Activated CD8-positive, alpha-beta memory T cell treated with anti-CD3 and anti-CD28 coated beads for 36 hours (primary cell): Measurements from ENCODE around the gene FRMPD1. TPM values are rescaled to one million over a fixed set of nuclear protein-coding genes. Genes with fewer than 3 reads are reported as not detected.

Source experiments
- total RNA-seq, 2 experiments: library from RNA; stranded (reverse); gene quantifications; one replicate each; pipeline ENCODE4 v1.2.3, GENCODE V29; 2021

Gene FRMPD1
- total RNA-seq, 2 experiments from 2014 or later, result not detected

Other genes starting within 250 kb of the FRMPD1 start
- gene GRHPR, start 228.3 kb upstream of the FRMPD1 start, total RNA-seq, result 10 to 100 TPM; 93.3 to 94.0 TPM
- gene ZBTB5, start 185.5 kb upstream of the FRMPD1 start, total RNA-seq, result 1 to 10 TPM; 6.4 to 6.6 TPM
- 10 to 100 TPM; 80.6 to 81.2 TPM for gene POLR1E, start 165.0 kb upstream of the FRMPD1 start, total RNA-seq
- 1 to 10 TPM; 2.8 to 2.9 TPM for gene FBXO10, start 74.6 kb upstream of the FRMPD1 start, total RNA-seq
- 100 to 1,000 TPM; 235 to 239 TPM for gene TOMM5, start 58.4 kb upstream of the FRMPD1 start, total RNA-seq
- 1 to 10 TPM; 8.8 to 9.6 TPM for gene TRMT10B, start 102.9 kb downstream of the FRMPD1 start, total RNA-seq
- 100 to 1,000 TPM; 121 to 131 TPM for gene EXOSC3, start 134.1 kb downstream of the FRMPD1 start, total RNA-seq
- 10 to 100 TPM; 13.2 to 14.8 TPM for gene DCAF10, start 149.8 kb downstream of the FRMPD1 start, total RNA-seq